ENCODE data around the gene PPM1G.

PPM1G gene

GRCh38 chr2:27408601-27409320 is 630 bp downstream of the PPM1G start:
- TF ChIP-seq TAF1 (IDR thresholded peaks at IDR 0.05; ENCODE audit: borderline replicate concordance, low read depth, low read length) = no peak
- TF ChIP-seq POLR2AphosphoS5 (IDR thresholded peaks at IDR 0.05; ENCODE audit: low read depth, low read length) = no peak
- no peak for TF ChIP-seq POLR2A (IDR thresholded peaks at IDR 0.05; ENCODE audit: low read depth, low read length)
- DNase-seq (ENCODE audit: insufficient read length) = peak; percentile 29
- no peak for FAIRE-seq

GRCh38 chr2:27407798-27408491 is 1.4 kb downstream of the PPM1G start:
- TF ChIP-seq POLR2A (IDR thresholded peaks at IDR 0.05; ENCODE audit: low read depth, low read length) (no peak), TAF1 (IDR thresholded peaks at IDR 0.05; ENCODE audit: borderline replicate concordance, low read depth, low read length) (no peak), POLR2AphosphoS5 (IDR thresholded peaks at IDR 0.05; ENCODE audit: low read depth, low read length) (no peak)
- DNase-seq (ENCODE audit: insufficient read length) (no peak), FAIRE-seq (no peak)

GRCh38 chr2:27400348-27401135 is 8.8 kb downstream of the PPM1G start:
- DNase-seq (ENCODE audit: insufficient read length) (no peak), FAIRE-seq (no peak)
- TF ChIP-seq POLR2A (IDR thresholded peaks at IDR 0.05; ENCODE audit: low read depth, low read length) = no peak
- no peak for TF ChIP-seq TAF1 (IDR thresholded peaks at IDR 0.05; ENCODE audit: borderline replicate concordance, low read depth, low read length)
- no peak for TF ChIP-seq POLR2AphosphoS5 (IDR thresholded peaks at IDR 0.05; ENCODE audit: low read depth, low read length)

GRCh38 chr2:27398962-27399361 is 10.4 kb downstream of the PPM1G start:
- FAIRE-seq = no peak
- TF ChIP-seq TAF1 (IDR thresholded peaks at IDR 0.05; ENCODE audit: borderline replicate concordance, low read depth, low read length) = no peak
- no peak for TF ChIP-seq POLR2AphosphoS5 (IDR thresholded peaks at IDR 0.05; ENCODE audit: low read depth, low read length)
- TF ChIP-seq POLR2A (IDR thresholded peaks at IDR 0.05; ENCODE audit: low read depth, low read length) = no peak
- no peak for DNase-seq (ENCODE audit: insufficient read length)

- DNase-seq (ENCODE audit: insufficient read length) (no peak), FAIRE-seq (no peak)
- TF ChIP-seq POLR2A (IDR thresholded peaks at IDR 0.05; ENCODE audit: low read depth, low read length) (no peak), POLR2AphosphoS5 (IDR thresholded peaks at IDR 0.05; ENCODE audit: low read depth, low read length) (no peak), TAF1 (IDR thresholded peaks at IDR 0.05; ENCODE audit: borderline replicate concordance, low read depth, low read length) (no peak)
These were observed 16.2 kb downstream of the PPM1G start for GRCh38 chr2:27393225-27393624.

- DNase-seq (ENCODE audit: insufficient read length) = no peak
- FAIRE-seq = no peak
- peak; percentile 25; the same call in 1 of the 2 replicates for TF ChIP-seq POLR2AphosphoS5 (IDR thresholded peaks at IDR 0.05; ENCODE audit: low read depth, low read length)
- no peak for TF ChIP-seq POLR2A (IDR thresholded peaks at IDR 0.05; ENCODE audit: low read depth, low read length)
These were observed 18.3 kb downstream of the PPM1G start for GRCh38 chr2:27390822-27391679.

- no peak for TF ChIP-seq TAF1 (IDR thresholded peaks at IDR 0.05; ENCODE audit: borderline replicate concordance, low read depth, low read length)
- TF ChIP-seq POLR2A (IDR thresholded peaks at IDR 0.05; ENCODE audit: low read depth, low read length) = no peak
- no peak for TF ChIP-seq POLR2AphosphoS5 (IDR thresholded peaks at IDR 0.05; ENCODE audit: low read depth, low read length)
- DNase-seq (ENCODE audit: insufficient read length) (no peak), FAIRE-seq (no peak)
These were observed 27.7 kb downstream of the PPM1G start for GRCh38 chr2:27381577-27382181.

- DNase-seq (ENCODE audit: insufficient read length) = peak; percentile 92
- peak; percentile 98 for FAIRE-seq
- peak; percentile 67; the same call in 1 of the 2 replicates for TF ChIP-seq POLR2A (IDR thresholded peaks at IDR 0.05; ENCODE audit: low read depth, low read length)
- peak; percentile 74; the same call in 1 of the 2 replicates for TF ChIP-seq POLR2AphosphoS5 (IDR thresholded peaks at IDR 0.05; ENCODE audit: low read depth, low read length)
- no peak for TF ChIP-seq TAF1 (IDR thresholded peaks at IDR 0.05; ENCODE audit: borderline replicate concordance, low read depth, low read length)
These were observed 28.5 kb downstream of the PPM1G start, which contains the start of gene ZNF513 for GRCh38 chr2:27380626-27381545. Gene ZNF513, minus strand, starts transcription at chr2:27380734. Its CDS starts 208 bp downstream, at chr2:27380526.

GRCh38 chr2:27379836-27380625 is 29.4 kb downstream of the PPM1G start:
- FAIRE-seq (peak; percentile 36), DNase-seq (ENCODE audit: insufficient read length) (no peak)
- TF ChIP-seq POLR2A (IDR thresholded peaks at IDR 0.05; ENCODE audit: low read depth, low read length) (no peak), POLR2AphosphoS5 (IDR thresholded peaks at IDR 0.05; ENCODE audit: low read depth, low read length) (no peak), TAF1 (IDR thresholded peaks at IDR 0.05; ENCODE audit: borderline replicate concordance, low read depth, low read length) (no peak)
